PC-9 (cell line): ENCODE data around the gene NFX1. TPM values are rescaled to one million over a fixed set of nuclear protein-coding genes. Genes with fewer than 3 reads are reported as not detected.

Source experiments
- BruUV-seq: library from RNA; stranded (reverse); fragments of 400-500 nt; replicated peaks from 2 replicates; lab custom pipeline; 2021; lab: Mats Ljungman, UMichigan
- CTCF ChIA-PET: fragments of 300-600 bp; sonication (Branson Sonifier 250); formaldehyde crosslinking; loops from one replicate; lab custom pipeline; 2022; ENCODE audit warnings: antibody characterized with exemption; lab: Charles Lee
- POLR2A ChIA-PET: fragments of 300-600 bp; sonication (Branson Sonifier 250); formaldehyde crosslinking; loops from one replicate; lab custom pipeline; 2022; ENCODE audit warnings: antibody characterized with exemption; ENCODE audit not compliant: unreplicated experiment; lab: Charles Lee
- DNase-seq, 2 experiments: peaks; one replicate each; pipeline versions ENCODE4 v3.0.0 to v3.0.0-alpha.2; 2015 to 2022; ENCODE audit warnings: mixed read lengths in 1 of 2
- H2AFZ ChIP-seq: fragments of 200-600 bp; sonication (generic); 2 replicates; pipeline ENCODE4 v1.8.1; 2017; ENCODE audit warnings: antibody characterized with exemption
- H3F3A ChIP-seq: fragments of 200-600 bp; sonication (generic); 2 replicates; pipeline ENCODE4 v1.8.1; 2017; ENCODE audit warnings: antibody characterized with exemption, mild to moderate bottlenecking, low read depth; ENCODE audit not compliant: insufficient read depth
- H3K27ac ChIP-seq: fragments of 200-600 bp; sonication (generic); 2 replicates; pipeline ENCODE4 v1.6.1; 2016; ENCODE audit warnings: mixed run types
- H3K27me3 ChIP-seq: fragments of 200-600 bp; sonication (generic); 2 replicates; pipeline ENCODE4 v1.6.1; 2016; ENCODE audit warnings: low read depth, mixed run types; ENCODE audit not compliant: insufficient read depth
- H3K36me3 ChIP-seq: fragments of 200-600 bp; sonication (generic); 2 replicates; pipeline ENCODE4 v1.6.1; 2016; ENCODE audit warnings: low read depth, mixed run types
- H3K4me1 ChIP-seq: fragments of 200-600 bp; sonication (generic); replicated peaks from 2 replicates; pipeline ENCODE4 v1.6.1; 2016; ENCODE audit warnings: mixed run types; ENCODE audit not compliant: insufficient read depth
- H3K4me2 ChIP-seq: fragments of 200-600 bp; sonication (generic); 2 replicates; pipeline ENCODE4 v1.6.1; 2017; ENCODE audit warnings: mixed run types
- H3K4me3 ChIP-seq: fragments of 200-600 bp; sonication (generic); 2 replicates; pipeline ENCODE4 v1.6.1; 2016; ENCODE audit warnings: mixed run types
- H3K79me2 ChIP-seq: fragments of 200-600 bp; sonication (generic); 2 replicates; pipeline ENCODE4 v1.6.1; 2017; ENCODE audit warnings: low read depth, mixed run types
- H3K9me2 ChIP-seq: fragments of 200-600 bp; sonication (generic); 2 replicates; pipeline ENCODE4 v1.8.1; 2017; ENCODE audit warnings: mild to moderate bottlenecking; ENCODE audit not compliant: insufficient read depth
- H3K9me3 ChIP-seq: fragments of 200-600 bp; sonication (generic); 2 replicates; pipeline ENCODE4 v1.8.1; 2016; ENCODE audit warnings: low read depth; ENCODE audit not compliant: insufficient read depth
- H4K20me1 ChIP-seq: fragments of 200-600 bp; sonication (generic); 2 replicates; pipeline ENCODE4 v1.8.1; 2017; ENCODE audit not compliant: insufficient read depth
- CTCF ChIP-seq: fragments of 200-600 bp; sonication (generic); conservative IDR thresholded peaks from 2 replicates; pipeline ENCODE4 v1.6.1; 2017; ENCODE audit warnings: mixed run types, antibody characterized with exemption, mild to moderate bottlenecking, moderate library complexity
- EZH2 ChIP-seq: fragments of 200-600 bp; sonication (generic); IDR thresholded peaks from 2 replicates; pipeline ENCODE4 v1.8.0; 2017; ENCODE audit warnings: antibody characterized with exemption, low read depth
- intact Hi-C: fragments of 100-400 bp; cut with micrococcal nuclease; formaldehyde crosslinking; loops from one replicate; pipeline ENCODE4 v1.10.0; 2022; ENCODE audit not compliant: unreplicated experiment
- total RNA-seq: library from RNA; stranded (reverse); gene quantifications from 2 replicates; pipeline ENCODE4 v1.2.3, GENCODE V29; 2021

The NFX1 gene
- total RNA-seq, 1 experiment from 2014 or later: 14.9 TPM

- no peaks in the 10 kb centered on the region for H3K9me3 ChIP-seq
- no peaks in the 10 kb centered on the region for H3K79me2 ChIP-seq
- H3K36me3 ChIP-seq: no peaks in the 10 kb centered on the region
- intact Hi-C loops: no loop called here
- no peaks in the 10 kb centered on the region for H3K4me1 ChIP-seq
- H3K4me2 ChIP-seq: no peak overlapping the region
- POLR2A ChIA-PET: no interaction called here
- no peak for DNase-seq
- no peak overlapping the region for H3K27ac ChIP-seq
- no peak overlapping the region for H2AFZ ChIP-seq
- TF ChIP-seq EZH2 (no peak), CTCF (no peak)
- H3F3A ChIP-seq: no peaks in the 10 kb centered on the region
- CTCF ChIA-PET: no interaction called here
- BruUV-seq: no TSS peak
- no peaks in the 10 kb centered on the region for H3K27me3 ChIP-seq
- no peak overlapping the region for H3K4me3 ChIP-seq
- H3K9me2 ChIP-seq: no peaks in the 10 kb centered on the region
- H4K20me1 ChIP-seq: no peaks in the 10 kb centered on the region
Observed at GRCh38 chr9:33244137-33244784, 46.1 kb upstream of the NFX1 start.

DNA sequence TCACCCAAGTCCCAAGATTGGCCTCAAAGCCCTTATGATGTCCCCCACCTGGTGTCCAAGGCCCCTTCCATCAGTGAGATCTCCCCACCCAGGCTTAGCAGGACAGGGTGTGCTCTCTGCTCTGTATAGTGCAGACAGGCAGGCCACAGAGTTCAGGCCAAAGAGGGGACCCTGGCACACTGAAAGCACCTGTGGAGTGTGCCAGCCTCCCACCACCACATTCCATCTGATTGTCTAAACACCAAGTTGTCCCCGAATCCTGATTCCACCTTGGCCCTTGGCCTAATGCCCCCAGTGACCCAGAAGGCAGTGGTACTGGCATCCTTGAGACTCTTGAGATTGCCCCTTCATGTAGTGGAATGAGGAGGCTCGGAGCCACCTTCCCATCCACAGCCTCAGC, 45.0 kb upstream of the NFX1 start:
- intact Hi-C loops: no loop called here
- H3F3A ChIP-seq: no peaks in the 10 kb centered on the region
- H3K4me1 ChIP-seq: no peaks in the 10 kb centered on the region
- BruUV-seq: no TSS peak
- no peaks in the 10 kb centered on the region for H3K9me3 ChIP-seq
- no peak overlapping the region for H3K4me3 ChIP-seq
- POLR2A ChIA-PET: interaction anchor here (0.6 kb wide), 1 partner anchor 136 kb away, joined by 3 read pairs; no protein-coding TSS in a partner anchor
- no peak overlapping the region for H2AFZ ChIP-seq
- no peaks in the 10 kb centered on the region for H3K27me3 ChIP-seq
- no peaks in the 10 kb centered on the region for H4K20me1 ChIP-seq
- no peak for DNase-seq
- no peak overlapping the region for H3K27ac ChIP-seq
- CTCF ChIA-PET: no interaction called here
- no peaks in the 10 kb centered on the region for H3K79me2 ChIP-seq
- no peak overlapping the region for H3K4me2 ChIP-seq
- TF ChIP-seq EZH2: no peak
- no peak for TF ChIP-seq CTCF
- H3K36me3 ChIP-seq: no peaks in the 10 kb centered on the region
- H3K9me2 ChIP-seq: no peaks in the 10 kb centered on the region

GRCh38 chr9:33246269-33246860, 44.0 kb upstream of the NFX1 start:
- no TSS peak for BruUV-seq
- Histone ChIP-seq H3K4me1 (no peaks in the 10 kb centered on the region), H3K4me3 (no peak overlapping the region), H2AFZ (no peak overlapping the region), H3K27me3 (no peaks in the 10 kb centered on the region), H3K36me3 (no peaks in the 10 kb centered on the region), H3K79me2 (no peaks in the 10 kb centered on the region), H3K27ac (no peak overlapping the region), H4K20me1 (no peaks in the 10 kb centered on the region), H3K9me3 (no peaks in the 10 kb centered on the region), H3K9me2 (no peaks in the 10 kb centered on the region), H3K4me2 (no peak overlapping the region), H3F3A (no peaks in the 10 kb centered on the region)
- CTCF ChIA-PET: no interaction called here
- TF ChIP-seq CTCF: no peak
- POLR2A ChIA-PET: no interaction called here
- intact Hi-C loops: no loop called here
- no peak for DNase-seq
